MM.1S (cell line): Measurements from ENCODE around the gene PCBP2.

ENCODE experiments used
- EZH2 ChIP-seq: fragments of 300-600 bp; sonication (generic); optimal IDR thresholded peaks from 2 replicates; pipeline ENCODE3; 2017; ENCODE audit warnings: low read depth, mild to moderate bottlenecking, antibody characterized with exemption, low read length, mixed read lengths
- EZH2phosphoT487 ChIP-seq: fragments of 300-600 bp; sonication (generic); IDR thresholded peaks from 2 replicates; pipeline ENCODE4 v1.6.1; 2018; ENCODE audit warnings: antibody characterized with exemption, low read length
- TF ChIP-seq, protein P1 (sequence below): fragments of 300-600 bp; sonication (generic); IDR thresholded peaks from 2 replicates; pipeline ENCODE4 v1.5.1; 2016; ENCODE audit warnings: antibody characterized with exemption, low read length, mixed read lengths

DNA sequence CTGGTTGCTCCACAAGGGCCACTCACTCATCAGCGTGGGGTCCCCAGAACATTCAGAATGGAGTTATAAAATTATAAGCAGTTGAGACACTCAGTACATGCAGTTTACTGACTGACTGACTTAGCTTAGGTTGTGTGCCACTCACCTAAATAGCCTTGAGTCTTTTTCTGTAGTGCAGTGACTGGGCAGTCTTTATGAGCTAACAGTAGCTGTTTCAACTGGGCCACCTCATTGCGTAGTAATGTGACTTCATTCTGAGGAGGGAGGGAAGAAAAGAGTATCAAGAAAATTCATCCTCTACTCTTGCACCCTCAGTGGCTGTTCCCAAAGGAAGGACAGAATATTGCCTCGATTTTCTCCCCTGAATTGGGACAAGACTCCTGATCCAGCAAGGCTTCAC, 71.2 kb downstream of the PCBP2 start:
- TF ChIP-seq EZH2phosphoT487 (no peak), EZH2 (no peak)
- TF ChIP-seq, protein P1, sequence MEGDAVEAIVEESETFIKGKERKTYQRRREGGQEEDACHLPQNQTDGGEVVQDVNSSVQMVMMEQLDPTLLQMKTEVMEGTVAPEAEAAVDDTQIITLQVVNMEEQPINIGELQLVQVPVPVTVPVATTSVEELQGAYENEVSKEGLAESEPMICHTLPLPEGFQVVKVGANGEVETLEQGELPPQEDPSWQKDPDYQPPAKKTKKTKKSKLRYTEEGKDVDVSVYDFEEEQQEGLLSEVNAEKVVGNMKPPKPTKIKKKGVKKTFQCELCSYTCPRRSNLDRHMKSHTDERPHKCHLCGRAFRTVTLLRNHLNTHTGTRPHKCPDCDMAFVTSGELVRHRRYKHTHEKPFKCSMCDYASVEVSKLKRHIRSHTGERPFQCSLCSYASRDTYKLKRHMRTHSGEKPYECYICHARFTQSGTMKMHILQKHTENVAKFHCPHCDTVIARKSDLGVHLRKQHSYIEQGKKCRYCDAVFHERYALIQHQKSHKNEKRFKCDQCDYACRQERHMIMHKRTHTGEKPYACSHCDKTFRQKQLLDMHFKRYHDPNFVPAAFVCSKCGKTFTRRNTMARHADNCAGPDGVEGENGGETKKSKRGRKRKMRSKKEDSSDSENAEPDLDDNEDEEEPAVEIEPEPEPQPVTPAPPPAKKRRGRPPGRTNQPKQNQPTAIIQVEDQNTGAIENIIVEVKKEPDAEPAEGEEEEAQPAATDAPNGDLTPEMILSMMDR: no peak
